ENCODE data around the gene THEMIS. TPM values are rescaled to one million over a fixed set of nuclear protein-coding genes. Genes with fewer than 3 reads are reported as not detected.

THEMIS gene
- total and polyA plus RNA-seq, 10 of the 15 experiments (the other 5 are each of a cell fraction or from before 2014, with no cell fraction given), result 0.06 to 1.5 (median 0.08) TPM; not detected in 6

- Histone ChIP-seq H3K4me1 (ENCODE audit: control insufficient read depth, insufficient read depth, low read length) (no peaks in the 10 kb centered on the region), H3K27me3 (replicated peaks in 1 of 2; ENCODE audit: control insufficient read depth in 2 of 2, insufficient read depth in 2 of 2, low read length in 1 of 2) (no peaks in the 10 kb centered on the region), H3K9ac (ENCODE audit: control insufficient read depth, insufficient read depth, low read length) (no peak overlapping the region), H3K4me2 (ENCODE audit: control insufficient read depth, insufficient read depth) (no peak overlapping the region), H2AFZ (ENCODE audit: control insufficient read depth, low read depth, low read length) (no peak overlapping the region), H3K9me3 (replicated peaks; ENCODE audit: control insufficient read depth, insufficient read depth, low read length) (no peaks in the 10 kb centered on the region), H3K36me3 (ENCODE audit: control insufficient read depth in 2 of 2, insufficient read depth in 2 of 2, low read length in 1 of 2) (no peaks in the 10 kb centered on the region), H3K27ac (ENCODE audit: control insufficient read depth, insufficient read depth) (no peak overlapping the region), H3K4me3 (no peak overlapping the region), H3K79me2 (ENCODE audit: control insufficient read depth, insufficient read depth, low read length) (no peaks in the 10 kb centered on the region), H4K20me1 (ENCODE audit: control insufficient read depth, insufficient read depth) (no peaks in the 10 kb centered on the region)
- ATAC-seq (no peak), DNase-seq (ENCODE audit: low read depth, low spot score) (no peak), FAIRE-seq (no peak)
- SMC1A ChIA-PET (ENCODE audit: uncharacterized antibody, unreplicated experiment), result no interaction called here
- CTCF ChIA-PET, result no interaction called here
- intact Hi-C loops (cut with micrococcal nuclease; ENCODE audit: unreplicated experiment) (no loop called here), in situ Hi-C loops (cut with MboI) (no loop called here)
- RAD21 ChIA-PET (ENCODE audit: unreplicated experiment), result no interaction called here
- no TSS peak for BruUV-seq (replicated peaks)
- POLR2A ChIA-PET, result interaction anchor here (0.5 kb wide), 1 partner anchor 29 kb away, joined by 3 read pairs; no protein-coding TSS in a partner anchor
- TF ChIP-seq JUND (IDR thresholded peaks at IDR 0.05; ENCODE audit: low read depth, low read length), result no peak
- TF ChIP-seq RELA (IDR thresholded peaks at IDR 0.05; ENCODE audit: borderline replicate concordance, partially characterized antibody), result no peak
- no peak for TF ChIP-seq SP1 (IDR thresholded peaks at IDR 0.05; ENCODE audit: low read depth, low read length)
- TF ChIP-seq NFXL1 (IDR thresholded peaks at IDR 0.05; ENCODE audit: borderline replicate concordance), result no peak
- TF ChIP-seq TCF7 (IDR thresholded peaks at IDR 0.05; ENCODE audit: borderline replicate concordance), result no peak
- TF ChIP-seq ZZZ3 (IDR thresholded peaks at IDR 0.05; ENCODE audit: control insufficient read depth, insufficient read length, low read depth), result no peak
- TF ChIP-seq PAX8 (IDR thresholded peaks at IDR 0.05), result no peak
- TF ChIP-seq WRNIP1 (IDR thresholded peaks at IDR 0.05; ENCODE audit: borderline replicate concordance, low read depth, low read length), result no peak
- no peak for TF ChIP-seq MEF2B (IDR thresholded peaks at IDR 0.05; ENCODE audit: partially characterized antibody, poor library complexity, severe bottlenecking)
- no peak for TF ChIP-seq RUNX3 (IDR thresholded peaks at IDR 0.05; ENCODE audit: low read length)
- no peak for TF ChIP-seq BCL11A (IDR thresholded peaks at IDR 0.05; ENCODE audit: low read depth, low read length)
- TF ChIP-seq CUX1 (IDR thresholded peaks at IDR 0.05; ENCODE audit: insufficient replicate concordance, low read depth, low read length), result no peak
- TF ChIP-seq NKRF (conservative IDR thresholded peaks at IDR 0.05), result no peak
- TF ChIP-seq CBFB (IDR thresholded peaks at IDR 0.05; ENCODE audit: low read depth), result no peak
- no peak for TF ChIP-seq SMC3 (IDR thresholded peaks at IDR 0.05; ENCODE audit: borderline replicate concordance, low read length)
- no peak for TF ChIP-seq STAT3 (IDR thresholded peaks at IDR 0.05; ENCODE audit: low read depth, low read length)
- TF ChIP-seq MYB (IDR thresholded peaks at IDR 0.05; ENCODE audit: borderline replicate concordance, low read depth, low read length), result no peak
- no peak for TF ChIP-seq PKNOX1 (IDR thresholded peaks at IDR 0.05)
Observed at GRCh38 chr6:127761084-127761483, 139.8 kb downstream of the THEMIS start.

Data from GM12878 (cell line).